ENCODE data around the gene CLCN1. TPM values are rescaled to one million over a fixed set of nuclear protein-coding genes. Genes with fewer than 3 reads are reported as not detected.

CLCN1 gene
- total RNA-seq, 1 experiment from 2014 or later, result not detected

DNA sequence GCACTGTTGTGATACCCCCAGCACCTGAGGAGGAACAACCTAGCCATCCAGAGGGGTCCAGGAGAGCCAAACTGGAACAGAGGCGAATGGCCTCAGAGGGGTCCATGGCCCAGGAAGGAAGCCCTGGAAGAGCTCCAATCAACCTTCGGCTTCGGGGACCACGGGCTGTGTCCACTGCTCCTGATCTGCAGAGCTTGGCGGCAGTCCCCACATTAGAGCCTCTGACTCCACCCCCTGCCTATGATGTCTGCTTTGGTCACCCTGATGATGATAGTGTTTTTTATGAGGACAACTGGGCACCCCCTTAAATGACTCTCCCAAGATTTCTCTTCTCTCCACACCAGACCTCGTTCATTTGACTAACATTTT lies 29.4 kb upstream of the CLCN1 start:
- H3K4me1 ChIP-seq (ENCODE audit: insufficient read depth, low read length, poor library complexity, severe bottlenecking), result peaks cover 16% of the 10 kb centered on the region
- ChIA-PET CTCF (no interaction called here), POLR2A (ENCODE audit: low non-redundant PET) (no interaction called here)
- no peaks in the 10 kb centered on the region for H3K27me3 ChIP-seq (replicated peaks; ENCODE audit: insufficient read depth, low read depth, low read length, poor library complexity)
- BruUV-seq (replicated peaks), result no TSS peak
- intact Hi-C loops (cut with micrococcal nuclease; ENCODE audit: unreplicated experiment), result no loop called here
- TF ChIP-seq, protein P1, sequence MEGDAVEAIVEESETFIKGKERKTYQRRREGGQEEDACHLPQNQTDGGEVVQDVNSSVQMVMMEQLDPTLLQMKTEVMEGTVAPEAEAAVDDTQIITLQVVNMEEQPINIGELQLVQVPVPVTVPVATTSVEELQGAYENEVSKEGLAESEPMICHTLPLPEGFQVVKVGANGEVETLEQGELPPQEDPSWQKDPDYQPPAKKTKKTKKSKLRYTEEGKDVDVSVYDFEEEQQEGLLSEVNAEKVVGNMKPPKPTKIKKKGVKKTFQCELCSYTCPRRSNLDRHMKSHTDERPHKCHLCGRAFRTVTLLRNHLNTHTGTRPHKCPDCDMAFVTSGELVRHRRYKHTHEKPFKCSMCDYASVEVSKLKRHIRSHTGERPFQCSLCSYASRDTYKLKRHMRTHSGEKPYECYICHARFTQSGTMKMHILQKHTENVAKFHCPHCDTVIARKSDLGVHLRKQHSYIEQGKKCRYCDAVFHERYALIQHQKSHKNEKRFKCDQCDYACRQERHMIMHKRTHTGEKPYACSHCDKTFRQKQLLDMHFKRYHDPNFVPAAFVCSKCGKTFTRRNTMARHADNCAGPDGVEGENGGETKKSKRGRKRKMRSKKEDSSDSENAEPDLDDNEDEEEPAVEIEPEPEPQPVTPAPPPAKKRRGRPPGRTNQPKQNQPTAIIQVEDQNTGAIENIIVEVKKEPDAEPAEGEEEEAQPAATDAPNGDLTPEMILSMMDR (conservative IDR thresholded peaks at IDR 0.05; ENCODE audit: low read depth, low read length), result no peak
- no peak for TF ChIP-seq EZH2 (IDR thresholded peaks at IDR 0.05; ENCODE audit: borderline replicate concordance, low read depth, low read length, poor library complexity, severe bottlenecking)
- H3K4me3 ChIP-seq (ENCODE audit: low read depth, low read length, poor library complexity, severe bottlenecking), result no peak overlapping the region
- no peak for DNase-seq (ENCODE audit: low spot score)
- H3K9me3 ChIP-seq (ENCODE audit: low read depth, low read length, poor library complexity, severe bottlenecking), result no peaks in the 10 kb centered on the region
- H3K27ac ChIP-seq (ENCODE audit: low read depth, low read length, poor library complexity, severe bottlenecking), result no peak overlapping the region
- H3K36me3 ChIP-seq (ENCODE audit: insufficient read depth, low read length, poor library complexity, severe bottlenecking), result peaks cover 4% of the 10 kb centered on the region

DNA sequence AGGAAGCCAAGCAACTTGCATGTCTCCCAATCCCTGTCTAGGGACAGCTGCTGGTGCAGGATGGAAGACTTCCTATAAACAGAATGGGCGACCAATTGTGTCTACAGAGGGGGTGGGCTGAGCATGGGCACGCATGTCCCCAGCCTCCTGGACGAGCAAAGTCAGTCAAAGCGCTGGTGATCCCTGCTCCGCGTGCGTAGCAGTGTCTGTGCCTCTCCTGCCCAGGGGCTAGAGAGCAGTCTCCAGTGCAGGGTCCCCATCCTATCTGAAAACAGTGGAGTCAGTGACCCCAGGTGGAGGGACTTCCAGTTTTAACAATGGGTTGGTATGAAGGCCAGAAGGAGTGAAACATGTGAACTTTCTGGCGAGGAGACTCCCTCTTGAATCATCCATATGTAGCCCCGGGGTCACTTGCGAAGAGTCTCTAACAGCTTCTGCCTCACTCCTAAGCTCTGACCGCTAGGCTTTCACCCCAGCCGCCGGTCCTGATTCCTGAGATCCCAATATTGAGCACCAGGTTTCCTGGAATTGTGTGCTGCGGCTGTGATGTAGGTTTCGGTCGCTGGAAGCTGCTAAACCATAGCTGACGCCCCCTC lies 28.5 kb upstream of the CLCN1 start:
- no peak for TF ChIP-seq EZH2 (IDR thresholded peaks at IDR 0.05; ENCODE audit: borderline replicate concordance, low read depth, low read length, poor library complexity, severe bottlenecking)
- TF ChIP-seq, protein P1 (conservative IDR thresholded peaks at IDR 0.05; ENCODE audit: low read depth, low read length), result no peak
- Histone ChIP-seq H3K4me1 (ENCODE audit: insufficient read depth, low read length, poor library complexity, severe bottlenecking) (peaks cover 16% of the 10 kb centered on the region), H3K27me3 (replicated peaks; ENCODE audit: insufficient read depth, low read depth, low read length, poor library complexity) (no peaks in the 10 kb centered on the region), H3K9me3 (ENCODE audit: low read depth, low read length, poor library complexity, severe bottlenecking) (no peaks in the 10 kb centered on the region), H3K4me3 (ENCODE audit: low read depth, low read length, poor library complexity, severe bottlenecking) (no peak overlapping the region), H3K36me3 (ENCODE audit: insufficient read depth, low read length, poor library complexity, severe bottlenecking) (peaks cover 13% of the 10 kb centered on the region), H3K27ac (ENCODE audit: low read depth, low read length, poor library complexity, severe bottlenecking) (peak overlapping the region; percentile 39)
- ChIA-PET POLR2A (ENCODE audit: low non-redundant PET) (no interaction called here), CTCF (interaction anchor here (1.5 kb wide), 1 partner anchor 47 kb away, joined by 4 read pairs; no protein-coding TSS in a partner anchor)
- DNase-seq (ENCODE audit: low spot score), result no peak
- intact Hi-C loops (cut with micrococcal nuclease; ENCODE audit: unreplicated experiment), result no loop called here
- BruUV-seq (replicated peaks), result no TSS peak

DNA sequence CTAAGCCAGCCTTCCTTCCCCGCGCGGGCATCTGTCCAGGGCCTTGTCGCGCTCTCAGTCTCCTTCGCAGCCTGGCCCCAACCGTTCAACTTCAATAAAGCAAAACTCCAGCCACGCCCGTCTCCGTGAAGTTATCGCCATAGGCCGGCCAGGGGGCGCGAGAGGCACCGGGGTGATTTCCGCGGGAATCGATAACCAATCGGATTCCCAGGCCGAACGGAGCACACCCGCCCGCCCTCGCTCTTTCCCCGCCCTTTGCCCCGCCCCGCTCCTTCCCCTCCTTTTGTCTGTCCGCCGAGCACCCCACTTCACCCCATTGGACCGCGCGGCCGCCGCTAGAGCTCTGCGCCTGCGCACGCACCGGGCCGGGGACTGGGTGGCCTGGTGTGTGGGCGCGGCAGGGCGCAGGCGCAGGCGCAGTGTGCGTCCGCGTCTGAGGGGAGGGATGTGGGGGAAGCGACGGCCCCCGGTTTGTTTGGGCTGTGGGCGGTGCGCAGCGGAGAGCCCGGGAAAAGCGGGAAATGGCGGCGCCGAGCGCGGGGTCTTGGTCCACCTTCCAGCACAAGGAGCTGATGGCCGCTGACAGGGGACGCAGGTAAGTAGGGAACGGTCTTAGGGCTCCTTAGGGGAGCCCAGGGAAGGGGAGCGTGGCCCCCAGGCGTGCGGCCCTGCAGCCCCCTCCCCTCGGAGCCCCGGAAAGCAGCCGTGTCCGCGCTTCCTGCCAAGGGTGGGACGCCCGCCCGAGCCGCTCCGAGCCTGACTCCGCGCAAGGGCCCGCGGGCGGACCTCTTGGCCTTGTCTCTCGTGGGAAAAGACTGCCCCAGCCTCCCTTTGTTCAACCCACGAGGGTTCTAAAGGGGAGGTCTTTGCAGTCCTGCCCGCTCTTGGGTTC lies 27.7 kb upstream of the CLCN1 start, which contains the start of gene CASP2:
TSS of gene CASP2 (plus strand) at position 417 of the 892 bp plus-strand sequence. CDS start at position 522, 105 bp downstream.
- Histone ChIP-seq H3K27me3 (replicated peaks; ENCODE audit: insufficient read depth, low read depth, low read length, poor library complexity) (no peaks in the 10 kb centered on the region), H3K4me1 (ENCODE audit: insufficient read depth, low read length, poor library complexity, severe bottlenecking) (peaks cover 16% of the 10 kb centered on the region), H3K4me3 (ENCODE audit: low read depth, low read length, poor library complexity, severe bottlenecking) (peak within 1 kb of the TSS; percentile 80), H3K27ac (ENCODE audit: low read depth, low read length, poor library complexity, severe bottlenecking) (peak within 1 kb of the TSS; percentile 97), H3K9me3 (ENCODE audit: low read depth, low read length, poor library complexity, severe bottlenecking) (no peaks in the 10 kb centered on the region), H3K36me3 (ENCODE audit: insufficient read depth, low read length, poor library complexity, severe bottlenecking) (peaks cover 21% of the 10 kb centered on the region)
- CTCF ChIA-PET, result interaction anchor here (1.5 kb wide), 1 partner anchor 48 kb away, joined by 4 read pairs; no protein-coding TSS in a partner anchor
- BruUV-seq (replicated peaks), result no TSS peak
- intact Hi-C loops (cut with micrococcal nuclease; ENCODE audit: unreplicated experiment), result no loop called here
- peak; percentile 98 for DNase-seq (ENCODE audit: low spot score)
- TF ChIP-seq, protein P1 (conservative IDR thresholded peaks at IDR 0.05; ENCODE audit: low read depth, low read length), result peak; percentile 35; the same call in 1 of the 2 replicates
- TF ChIP-seq EZH2 (IDR thresholded peaks at IDR 0.05; ENCODE audit: borderline replicate concordance, low read depth, low read length, poor library complexity, severe bottlenecking), result no peak
- POLR2A ChIA-PET (ENCODE audit: low non-redundant PET), result no interaction called here

Data from A673 (cell line).